Suppressor macrophage treated with lipopolysaccharide for 4 hours (primary cell): ENCODE results near the gene CDKN2A.

ENCODE experiments used
- DNase-seq: peaks from one replicate; pipeline ENCODE4 v3.0.0-alpha.2; 2020

Gene CDKN2A

GRCh38 chr9:21993893-21994555 lies at the start of gene CDKN2A:
CDKN2A (minus strand) TSS chr9:21994392.
- DNase-seq, result peak; percentile 42

GRCh38 chr9:22043928-22044327 lies 49.7 kb upstream of the CDKN2A start:
- DNase-seq, result no peak

- DNase-seq, result no peak
These were observed 47.6 kb upstream of the CDKN2A start for GRCh38 chr9:22041775-22042174.

DNA sequence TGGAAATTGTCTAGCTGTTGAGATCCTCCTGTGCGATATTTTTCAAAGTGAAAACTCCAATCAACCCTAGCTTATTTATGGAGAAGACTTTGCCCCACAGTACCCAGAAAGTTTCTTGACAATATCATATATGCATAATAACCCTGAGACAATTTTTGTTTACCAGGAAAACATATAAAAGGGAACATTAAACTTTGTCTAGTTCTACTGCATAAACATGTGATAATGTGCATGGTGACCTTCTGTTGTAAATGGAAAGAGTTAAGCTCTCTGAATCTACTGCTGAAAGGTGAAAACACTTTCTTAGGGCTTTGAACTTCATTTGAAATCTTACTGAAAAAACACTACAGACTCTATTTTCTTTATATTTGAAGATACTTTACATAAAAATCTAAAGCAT lies 47.2 kb upstream of the CDKN2A start:
- no peak for DNase-seq

GRCh38 chr9:22040760-22041159 lies 46.6 kb upstream of the CDKN2A start:
- DNase-seq, result no peak

DNA sequence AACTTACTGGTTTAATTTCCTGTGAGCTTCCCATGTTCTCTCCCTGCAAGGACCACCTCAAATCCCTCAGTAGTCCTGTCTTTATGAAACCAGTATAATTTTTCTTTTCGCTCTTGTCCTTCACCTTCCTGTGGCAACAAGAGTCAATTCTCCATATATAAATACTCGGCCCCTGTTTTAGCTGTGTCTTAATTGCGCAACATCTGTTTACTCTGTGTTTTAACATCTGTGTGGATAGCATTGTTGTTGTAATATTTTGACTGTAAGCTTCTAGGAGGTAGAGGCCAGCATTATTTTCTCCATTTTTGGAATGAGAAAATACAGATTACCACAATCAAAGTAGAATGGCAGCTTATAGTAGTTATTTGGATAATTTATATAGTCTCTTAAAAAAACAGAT lies 45.1 kb upstream of the CDKN2A start:
- no peak for DNase-seq

DNA sequence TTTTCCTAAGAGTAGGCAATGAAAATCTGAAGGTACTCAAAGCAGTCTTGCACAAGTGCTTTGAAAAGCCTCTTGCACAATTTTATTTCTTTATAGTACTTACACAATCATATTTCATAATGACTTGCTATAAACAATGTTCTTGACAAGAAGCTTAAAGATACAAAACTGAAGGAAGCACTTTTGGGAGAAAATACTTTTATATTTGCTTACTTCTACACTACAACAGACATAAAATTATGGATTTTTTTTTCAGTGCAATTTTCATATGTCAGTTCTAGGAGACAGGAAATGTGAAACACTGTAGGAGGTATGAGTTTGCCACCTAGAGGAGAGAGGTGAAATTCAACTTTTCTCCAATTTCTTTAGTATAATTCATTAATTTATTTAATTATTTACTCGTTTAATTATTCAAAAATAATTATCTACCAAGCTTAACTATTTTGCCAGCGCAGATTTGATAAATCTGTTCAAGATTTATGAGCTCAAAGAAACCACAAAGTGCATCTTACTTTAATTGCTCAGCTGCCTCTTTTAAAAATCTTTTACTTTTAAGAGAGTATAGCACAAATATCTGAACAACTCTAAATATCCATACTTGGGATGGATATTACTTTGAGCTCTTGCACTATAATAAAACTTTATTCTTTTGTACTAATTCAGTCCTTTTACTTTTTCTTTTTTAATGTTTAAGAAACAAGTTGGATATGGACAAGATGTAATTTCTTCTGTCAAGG lies 43.9 kb upstream of the CDKN2A start:
- DNase-seq, result peak; percentile 63

DNA sequence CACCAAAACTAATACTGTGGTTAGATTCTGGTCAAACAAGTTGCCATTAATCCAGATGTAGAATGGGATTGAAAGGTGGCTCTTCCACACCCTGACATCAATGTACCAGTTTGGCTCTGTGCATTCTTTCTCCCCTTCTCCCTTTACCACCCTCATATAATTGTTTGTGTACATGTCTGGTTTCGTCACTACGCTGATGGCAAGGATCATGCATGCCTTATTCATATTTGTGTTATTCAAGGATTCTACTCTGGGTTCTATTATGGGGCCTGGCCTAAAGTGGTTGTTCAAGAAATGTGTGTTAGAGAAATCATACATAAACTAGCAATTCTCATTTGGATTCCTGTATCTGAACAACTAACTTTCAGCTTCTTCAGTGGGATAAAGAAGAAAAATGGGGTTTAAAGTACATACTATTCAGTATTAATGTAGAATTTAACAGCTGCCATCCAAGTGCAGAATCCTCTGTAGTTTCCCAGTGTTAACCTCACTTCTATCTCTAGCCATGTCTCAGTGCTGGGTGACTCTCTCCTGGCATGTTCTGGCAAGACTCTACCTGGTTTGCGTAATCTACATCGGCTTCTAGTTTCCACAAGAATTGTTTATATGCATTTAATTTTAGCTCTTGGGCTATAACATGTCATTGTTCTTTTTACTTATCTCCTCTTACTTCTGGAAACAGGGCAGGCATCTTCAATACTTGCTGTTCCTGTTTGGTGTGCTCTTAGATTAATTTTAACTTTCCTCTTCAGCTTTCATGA lies 42.9 kb upstream of the CDKN2A start:
- no peak for DNase-seq

DNA sequence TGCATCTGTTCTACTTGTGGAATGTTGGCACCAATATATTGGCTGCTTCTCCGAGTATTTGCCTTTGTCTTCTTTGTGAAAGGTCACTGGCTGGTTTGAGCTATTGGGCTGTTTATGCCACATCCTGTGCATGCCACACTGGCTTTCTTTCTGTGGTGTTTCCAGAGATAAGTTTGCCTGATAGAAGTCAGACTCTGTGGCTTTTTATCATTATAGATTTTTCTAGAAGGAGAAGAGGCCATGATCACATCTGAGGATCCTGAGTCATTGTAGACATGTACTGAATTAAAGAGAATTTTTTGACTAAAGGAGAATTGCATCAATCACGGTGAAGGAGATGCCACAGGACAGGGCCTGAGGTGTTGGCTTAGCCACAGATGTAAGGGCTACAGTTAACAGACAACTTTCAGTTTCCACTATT lies 41.4 kb upstream of the CDKN2A start:
- no peak for DNase-seq

- DNase-seq, result no peak
These were observed 38.9 kb upstream of the CDKN2A start for GRCh38 chr9:22033012-22033630.

DNA sequence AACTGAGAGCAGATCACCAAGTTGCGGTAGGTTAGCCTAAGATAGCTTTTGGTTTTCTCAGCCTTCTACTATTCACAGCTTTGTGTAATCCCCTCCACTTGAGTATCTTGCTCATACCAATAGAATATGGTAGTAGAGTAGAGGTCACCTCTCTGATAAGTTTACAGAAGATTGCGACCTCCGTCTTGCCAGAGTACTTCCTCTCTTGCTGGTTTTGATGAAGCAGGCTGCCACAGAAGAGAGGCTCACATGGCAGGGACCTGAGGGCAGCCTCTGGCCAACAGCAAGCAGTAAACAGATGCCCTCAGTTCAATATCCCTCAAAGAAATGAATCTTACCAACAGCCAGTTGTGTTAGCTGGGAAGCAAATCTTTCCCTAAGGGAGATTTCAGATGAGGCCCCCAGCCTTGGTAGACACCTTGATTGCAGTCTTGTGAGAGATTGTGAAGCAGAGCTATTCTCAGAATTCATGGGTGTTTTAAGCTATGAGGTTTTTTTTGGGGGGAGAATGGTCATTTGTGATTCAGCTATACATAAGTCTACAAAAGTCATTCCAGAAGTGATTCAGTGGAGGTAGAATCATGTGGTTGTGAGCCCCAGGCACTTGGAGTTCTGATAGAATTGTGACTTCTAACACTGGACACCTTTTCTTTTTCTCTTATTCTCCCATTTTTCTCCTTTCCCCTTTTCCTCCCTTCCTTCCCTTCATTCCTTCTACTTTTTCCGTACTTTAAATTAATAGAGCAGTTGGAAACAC lies 37.6 kb upstream of the CDKN2A start:
- peak; percentile 35 for DNase-seq

- peak; percentile 79 for DNase-seq
These were observed 36.0 kb upstream of the CDKN2A start for GRCh38 chr9:22030101-22030598.

- no peak for DNase-seq
These were observed 35.0 kb upstream of the CDKN2A start for GRCh38 chr9:22029231-22029630.

GRCh38 chr9:22028394-22028793 lies 34.2 kb upstream of the CDKN2A start:
- DNase-seq, result no peak

- peak; percentile 82 for DNase-seq
These were observed 32.5 kb upstream of the CDKN2A start for GRCh38 chr9:22026696-22027095.

DNA sequence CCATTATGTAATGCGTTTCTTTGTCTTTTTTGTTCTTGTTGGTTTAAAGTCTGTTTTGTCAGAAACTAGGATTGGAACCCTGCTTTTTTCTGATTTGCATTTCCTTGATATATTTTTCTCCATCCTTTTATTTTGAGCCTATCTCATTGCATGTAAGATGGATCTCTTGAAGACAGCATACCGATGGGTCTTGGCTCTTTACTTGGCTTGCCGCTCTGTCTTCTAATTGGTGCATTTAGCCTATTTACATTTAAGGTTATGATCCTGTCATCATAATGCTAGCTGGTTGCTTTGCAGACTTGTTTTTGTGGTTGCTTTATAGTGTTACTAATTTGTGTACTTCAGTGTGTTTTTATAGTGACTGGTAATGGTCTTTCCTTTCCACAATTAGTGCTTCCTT lies 28.2 kb upstream of the CDKN2A start:
- DNase-seq, result no peak

- DNase-seq, result no peak
These were observed 16.9 kb upstream of the CDKN2A start for GRCh38 chr9:22010866-22011625.

- no peak for DNase-seq
These were observed 15.3 kb upstream of the CDKN2A start for GRCh38 chr9:22009506-22009867.

DNA sequence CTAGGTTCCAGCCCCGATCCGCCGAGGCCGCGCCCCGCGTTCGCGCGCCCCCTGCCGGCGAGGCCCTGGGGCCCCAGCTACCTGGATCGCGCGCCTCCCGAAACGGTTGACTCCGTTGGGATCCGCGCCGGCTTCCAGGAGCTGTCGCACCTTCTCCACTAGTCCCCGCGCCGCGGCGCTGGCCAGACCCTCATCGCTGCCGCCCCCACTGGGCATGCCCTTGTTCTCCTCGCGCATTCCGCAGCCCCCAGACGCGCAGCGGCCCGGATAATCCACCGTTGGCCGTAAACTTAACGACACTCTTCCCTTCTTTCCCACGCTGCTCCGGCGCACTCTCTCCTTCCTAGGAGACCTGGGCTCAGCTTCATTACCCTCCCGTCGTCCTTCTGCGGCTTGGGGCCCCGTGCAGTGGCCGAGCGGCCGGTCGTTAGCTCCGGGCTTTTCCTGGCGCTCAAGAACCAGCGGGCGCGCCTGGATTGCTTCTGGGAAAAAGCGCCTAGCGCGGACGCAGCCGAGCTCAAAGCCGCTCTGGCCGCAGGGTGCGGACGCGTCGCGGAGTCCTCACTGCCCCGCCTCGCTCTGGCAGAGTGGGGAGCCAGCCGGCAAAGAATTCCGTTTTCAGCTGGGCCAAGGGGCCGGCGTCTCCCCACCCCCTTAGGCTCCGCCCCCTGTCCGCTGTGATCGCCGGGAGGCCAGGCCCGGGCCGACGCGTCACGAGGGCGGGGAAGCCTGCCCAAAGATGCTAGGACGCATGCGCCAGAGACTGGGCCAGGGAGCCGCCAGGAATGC lies 14.7 kb upstream of the CDKN2A start, which contains the start of gene CDKN2B:
CDKN2B (minus strand) TSS at position 589 of the 789 bp plus-strand sequence; CDS start at position 237, 352 bp downstream.
- peak; percentile 97 for DNase-seq

DNA sequence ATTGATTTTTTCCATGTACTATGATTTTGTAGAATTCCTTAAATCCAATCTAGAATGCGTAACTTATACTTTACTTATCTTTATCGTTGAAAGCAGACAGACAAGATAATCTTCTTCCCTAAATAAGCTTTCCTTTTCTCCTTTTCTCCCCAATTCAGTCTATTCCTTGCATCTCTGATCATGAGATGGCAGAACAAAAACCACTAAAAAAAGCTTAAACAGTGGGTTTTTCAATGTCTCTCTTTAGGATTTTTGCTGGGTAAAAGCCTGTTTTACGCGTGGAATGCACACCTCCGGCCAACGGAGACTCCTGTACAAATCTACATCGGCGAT lies 14.2 kb upstream of the CDKN2A start:
- peak; percentile 25 for DNase-seq
